HEK293T (cell line): ENCODE results near the gene PDK4.

Source experiments
- CTCF ChIA-PET: fragments of 350-600 bp; formaldehyde crosslinking; extraction: SDS; loops from one replicate; lab custom pipeline; 2021; ENCODE audit warnings: antibody characterized with exemption, inconsistent platforms; lab: Yijun Ruan, JAX
- POLR2A ChIA-PET: fragments of 350-600 bp; formaldehyde crosslinking; extraction: SDS; loops from one replicate; lab custom pipeline; 2020; ENCODE audit warnings: antibody characterized with exemption, inconsistent platforms; lab: Yijun Ruan, JAX
- DNase-seq: peaks from one replicate; pipeline ENCODE4 v3.0.0; 2012; ENCODE audit warnings: mixed read lengths; ENCODE audit errors: extremely low spot score
- ARNT ChIP-seq: fragments of 450-650 bp; IDR thresholded peaks from 2 replicates; pipeline ENCODE4 v1.6.1; 2017; ENCODE audit warnings: mild to moderate bottlenecking
- BHLHE40 ChIP-seq: fragments of 450-650 bp; IDR thresholded peaks from 2 replicates; pipeline ENCODE4 v1.6.1; 2016; ENCODE audit warnings: mild to moderate bottlenecking, moderate library complexity, borderline replicate concordance
- CTBP1 ChIP-seq: fragments of 450-650 bp; IDR thresholded peaks from 2 replicates; pipeline ENCODE4 v1.6.1; 2016; ENCODE audit warnings: borderline replicate concordance
- ELF4 ChIP-seq: fragments of 450-650 bp; IDR thresholded peaks from 2 replicates; pipeline ENCODE4 v1.6.1; 2017; ENCODE audit warnings: antibody characterized with exemption
- FOXA1 ChIP-seq: fragments of 450-650 bp; IDR thresholded peaks from 2 replicates; pipeline ENCODE4 v1.6.1; 2016; ENCODE audit warnings: mild to moderate bottlenecking
- FOXK2 ChIP-seq: fragments of 450-650 bp; IDR thresholded peaks from 2 replicates; pipeline ENCODE4 v1.6.1; 2016; ENCODE audit warnings: mild to moderate bottlenecking
- FOXM1 ChIP-seq: fragments of 450-650 bp; IDR thresholded peaks from 2 replicates; pipeline ENCODE4 v1.6.1; 2017; ENCODE audit warnings: mild to moderate bottlenecking, borderline replicate concordance
- HDGF ChIP-seq: fragments of 450-650 bp; IDR thresholded peaks from 2 replicates; pipeline ENCODE4 v1.6.1; 2017; ENCODE audit warnings: antibody characterized with exemption, borderline replicate concordance
- L3MBTL2 ChIP-seq: fragments of 450-650 bp; conservative IDR thresholded peaks from 2 replicates; pipeline ENCODE4 v1.6.1; 2016; ENCODE audit warnings: mild to moderate bottlenecking
- LEF1 ChIP-seq: fragments of 450-650 bp; IDR thresholded peaks from 2 replicates; pipeline ENCODE4 v1.6.1; 2017; ENCODE audit warnings: mild to moderate bottlenecking, borderline replicate concordance
- NFRKB ChIP-seq: fragments of 450-650 bp; IDR thresholded peaks from 2 replicates; pipeline ENCODE4 v1.6.1; 2016; ENCODE audit warnings: mild to moderate bottlenecking, moderate library complexity
- PKNOX1 ChIP-seq: fragments of 450-650 bp; IDR thresholded peaks from 2 replicates; pipeline ENCODE4 v1.6.1; 2016
- SP1 ChIP-seq: fragments of 450-650 bp; IDR thresholded peaks from 2 replicates; pipeline ENCODE4 v1.6.1; 2017
- SUZ12 ChIP-seq: fragments of 450-650 bp; IDR thresholded peaks from 2 replicates; pipeline ENCODE4 v1.6.1; 2016; ENCODE audit warnings: mild to moderate bottlenecking
- TARDBP ChIP-seq: fragments of 450-650 bp; IDR thresholded peaks from 2 replicates; pipeline ENCODE4 v1.6.1; 2016
- ZNF384 ChIP-seq: fragments of 450-650 bp; IDR thresholded peaks from 2 replicates; pipeline ENCODE4 v1.6.1; 2016

PDK4 gene

GRCh38 chr7:95543312-95543711 is 53.0 kb downstream of the PDK4 start:
- DNase-seq: no peak
- ChIA-PET CTCF (interaction anchor here (0.6 to 2.0 kb wide), 3 partner anchors 12 to 141 kb away, joined by 3 to 7 read pairs (median 3); no protein-coding TSS in a partner anchor), POLR2A (interaction anchor here (0.5 kb wide), 1 partner anchor 38 kb away, joined by 3 read pairs; no protein-coding TSS in a partner anchor)
- no peak for TF ChIP-seq SP1
- no peak for TF ChIP-seq L3MBTL2
- no peak for TF ChIP-seq HDGF
- no peak for TF ChIP-seq TARDBP
- no peak for TF ChIP-seq FOXA1
- TF ChIP-seq CTBP1: no peak
- TF ChIP-seq LEF1: no peak
- TF ChIP-seq PKNOX1: no peak
- no peak for TF ChIP-seq FOXK2
- TF ChIP-seq ARNT: no peak
- no peak for TF ChIP-seq ELF4
- TF ChIP-seq BHLHE40: no peak
- TF ChIP-seq ZNF384: no peak
- no peak for TF ChIP-seq FOXM1
- no peak for TF ChIP-seq NFRKB
- no peak for TF ChIP-seq SUZ12

- no peak for TF ChIP-seq SUZ12
- CTCF ChIA-PET: interaction anchor here (1.0 kb wide), 1 partner anchor 28 kb away, joined by 3 read pairs; no protein-coding TSS in a partner anchor
- DNase-seq: no peak
- POLR2A ChIA-PET: no interaction called here
Observed at GRCh38 chr7:95540366-95540765, 56.0 kb downstream of the PDK4 start.

GRCh38 chr7:95539426-95539825 is 56.9 kb downstream of the PDK4 start:
- DNase-seq: no peak
- POLR2A ChIA-PET: no interaction called here
- CTCF ChIA-PET: interaction anchor here (0.8 to 1.0 kb wide), 2 partner anchors 27 to 144 kb away, joined by 3 read pairs; no protein-coding TSS in a partner anchor
- TF ChIP-seq SP1 (no peak), LEF1 (no peak), FOXA1 (no peak), PKNOX1 (no peak), NFRKB (no peak), FOXM1 (no peak), SUZ12 (no peak), CTBP1 (no peak), FOXK2 (no peak), HDGF (no peak), L3MBTL2 (no peak), ARNT (no peak), BHLHE40 (no peak), ZNF384 (no peak), TARDBP (no peak), ELF4 (no peak)

- CTCF ChIA-PET: no interaction called here
- TF ChIP-seq HDGF: no peak
- no peak for TF ChIP-seq ELF4
- no peak for TF ChIP-seq LEF1
- TF ChIP-seq FOXK2: no peak
- no peak for TF ChIP-seq NFRKB
- TF ChIP-seq BHLHE40: no peak
- TF ChIP-seq SP1: no peak
- TF ChIP-seq TARDBP: no peak
- no peak for TF ChIP-seq FOXM1
- DNase-seq: no peak
- POLR2A ChIA-PET: no interaction called here
Observed at GRCh38 chr7:95537468-95537867, 58.8 kb downstream of the PDK4 start.

- POLR2A ChIA-PET: no interaction called here
- DNase-seq: no peak
- no peak for TF ChIP-seq TARDBP
- TF ChIP-seq HDGF: no peak
- TF ChIP-seq SUZ12: no peak
- no peak for TF ChIP-seq FOXK2
- TF ChIP-seq BHLHE40: no peak
- TF ChIP-seq SP1: no peak
- no peak for TF ChIP-seq FOXM1
- no peak for TF ChIP-seq NFRKB
- TF ChIP-seq FOXA1: no peak
- TF ChIP-seq CTBP1: no peak
- no peak for TF ChIP-seq PKNOX1
- TF ChIP-seq LEF1: no peak
- TF ChIP-seq ELF4: no peak
- no peak for TF ChIP-seq ZNF384
- no peak for TF ChIP-seq ARNT
- TF ChIP-seq L3MBTL2: no peak
- CTCF ChIA-PET: interaction anchor here (0.6 to 2.2 kb wide), 3 partner anchors 9 to 1141 kb away, joined by 3 to 7 read pairs (median 4); no protein-coding TSS in a partner anchor
Observed at GRCh38 chr7:95536656-95537311, 59.5 kb downstream of the PDK4 start.
